Ascending aorta (tissue), 2 donors: ENCODE results near the gene TBL3. TPM values are rescaled to one million over a fixed set of nuclear protein-coding genes. Genes with fewer than 3 reads are reported as not detected.
A peak's percentile ranks its signal among the peaks of the same experiment; 100 is the strongest.

Source experiments
- DNase-seq, 2 donors: peaks; one replicate each; pipeline ENCODE4 v3.0.0-alpha.2; 2019; ENCODE audit warnings: low spot score in 2 of 2
- H3K27ac ChIP-seq, 2 donors: fragments of 200-600 bp; sonication (generic); one replicate each; pipeline ENCODE4 v1.5.1; 2016 to 2017; ENCODE audit warnings: mild to moderate bottlenecking in 1 of 2
- H3K27me3 ChIP-seq: fragments of 200-600 bp; sonication (generic); one replicate; pipeline ENCODE4 v1.5.1; 2017
- H3K36me3 ChIP-seq, 2 donors: fragments of 200-600 bp; sonication (generic); one replicate each; pipeline ENCODE4 v1.5.1; 2016
- H3K4me1 ChIP-seq, 2 donors: fragments of 200-600 bp; sonication (generic); one replicate each; pipeline ENCODE4 v1.5.1; 2016 to 2017; ENCODE audit warnings: mild to moderate bottlenecking in 1 of 2
- H3K4me3 ChIP-seq, 2 donors: fragments of 200-600 bp; sonication (generic); one replicate each; pipeline ENCODE4 v1.5.1; 2016 to 2017; ENCODE audit warnings: mild to moderate bottlenecking in 1 of 2
- H3K9me3 ChIP-seq, 2 donors: fragments of 200-600 bp; sonication (generic); one replicate each; pipeline ENCODE4 v1.5.1; 2016
- CTCF ChIP-seq, 3 experiments: fragments of 200-600 bp in 2 of 3; fragments of 450-650 bp in 1 of 3; sonication (generic) in 2 of 3; IDR thresholded peaks; one replicate each; pipeline ENCODE4 v1.5.1; 2016 to 2019; ENCODE audit warnings: antibody characterized with exemption in 3 of 3, mild to moderate bottlenecking in 1 of 3, moderate library complexity in 1 of 3
- intact Hi-C: fragments of 100-400 bp; cut with DNase I; formaldehyde crosslinking; loops from one replicate; pipeline ENCODE4 v1.15.1; 2023
- total RNA-seq: library from RNA; depleted of rRNA; stranded (reverse); fragments of >200 nt; gene quantifications from one replicate; pipeline ENCODE4 v1.1.0, GENCODE V29; 2016

TBL3 gene
- total RNA-seq, 1 donor from 2014 or later = 55.7 TPM

- intact Hi-C loops = loop anchor here (1.0 to 10.0 kb wide), 2 partner anchors 9 to 228 kb away; partner anchors contain the start of gene ECI1
- Histone ChIP-seq H3K27ac (peak within 1 kb of the TSS; percentile 76 to 79), H3K9me3 (no peaks in the 10 kb centered on the region), H3K4me1 (peaks cover 17 to 28% of the 10 kb centered on the region in 2 donors), H3K36me3 (no peaks in the 10 kb centered on the region), H3K27me3 (no peaks in the 10 kb centered on the region), H3K4me3 (peak within 1 kb of the TSS; percentile 64 to 90)
- no peak for TF ChIP-seq CTCF (IDR thresholded peaks at IDR 0.05)
- no peak for DNase-seq
These were observed 54.7 kb downstream of the TBL3 start, which contains the start of gene NHERF2 for GRCh38 chr16:2026461-2027023. Gene NHERF2, plus strand, starts transcription at chr16:2026902. Its CDS starts 104 bp downstream, at chr16:2027006.

- peak overlapping the region; percentile 52 to 76 for H3K27ac ChIP-seq
- H3K9me3 ChIP-seq = no peaks in the 10 kb centered on the region
- peak overlapping the region; percentile 64 to 90 for H3K4me3 ChIP-seq
- peak in 1 of 3 experiments; percentile 5 for TF ChIP-seq CTCF (IDR thresholded peaks at IDR 0.05)
- H3K36me3 ChIP-seq = no peaks in the 10 kb centered on the region
- intact Hi-C loops = loop anchor here (10.0 kb wide), 1 partner anchor 227 kb away; the partner anchor contains the start of gene ECI1
- no peaks in the 10 kb centered on the region for H3K27me3 ChIP-seq
- DNase-seq = no peak
- H3K4me1 ChIP-seq = peaks cover 17 to 31% of the 10 kb centered on the region in 2 donors
These were observed 55.5 kb downstream of the TBL3 start for GRCh38 chr16:2027024-2028010.

GRCh38 chr16:2028146-2028545 is 56.3 kb downstream of the TBL3 start:
- no peak for TF ChIP-seq CTCF (IDR thresholded peaks at IDR 0.05)
- intact Hi-C loops = loop anchor here (10.0 kb wide), 1 partner anchor 227 kb away; the partner anchor contains the start of gene ECI1

GRCh38 chr16:2028620-2029220 is 56.9 kb downstream of the TBL3 start:
- Histone ChIP-seq H3K27me3 (no peaks in the 10 kb centered on the region), H3K4me3 (peak overlapping the region; percentile 9 to 64), H3K27ac (peak overlapping the region; percentile 27 to 45), H3K36me3 (no peaks in the 10 kb centered on the region), H3K4me1 (peaks cover 20 to 34% of the 10 kb centered on the region in 2 donors), H3K9me3 (no peaks in the 10 kb centered on the region)
- intact Hi-C loops = loop anchor here (10.0 kb wide), 1 partner anchor 226 kb away; the partner anchor contains the start of gene ECI1
- no peak for DNase-seq
- no peak for TF ChIP-seq CTCF (IDR thresholded peaks at IDR 0.05)

More at GRCh38 chr16:2028146-2028545, 56.3 kb downstream of the TBL3 start:
- Histone ChIP-seq H3K27ac (peak overlapping the region; percentile 27 to 45), H3K36me3 (no peaks in the 10 kb centered on the region), H3K27me3 (no peaks in the 10 kb centered on the region), H3K9me3 (no peaks in the 10 kb centered on the region), H3K4me1 (peaks cover 20 to 34% of the 10 kb centered on the region in 2 donors), H3K4me3 (peak overlapping the region; percentile 64 to 90)
- DNase-seq = no peak

- Histone ChIP-seq H3K4me3 (peak overlapping the region in 1 of 2 donors; percentile 9), H3K9me3 (no peaks in the 10 kb centered on the region), H3K4me1 (peaks cover 20 to 38% of the 10 kb centered on the region in 2 donors), H3K36me3 (no peaks in the 10 kb centered on the region), H3K27me3 (no peaks in the 10 kb centered on the region), H3K27ac (no peak overlapping the region)
- no peak for DNase-seq
- no peak for TF ChIP-seq CTCF (IDR thresholded peaks at IDR 0.05)
- intact Hi-C loops = loop anchor here (10.0 kb wide), 1 partner anchor 225 kb away; the partner anchor contains the start of gene ECI1
These were observed 57.5 kb downstream of the TBL3 start for GRCh38 chr16:2029350-2029749.
